AG04450 (cell line): Measurements from ENCODE around the gene VPS39. TPM values are rescaled to one million over a fixed set of nuclear protein-coding genes. Genes with fewer than 3 reads are reported as not detected.

Experiments
- CTCF ChIA-PET: fragments of 300-600, 350-600 bp; formaldehyde crosslinking; extraction: SDS; loops from one replicate; lab custom pipeline; 2022; ENCODE audit warnings: antibody characterized with exemption, inconsistent platforms; lab: Charles Lee
- POLR2A ChIA-PET: fragments of 350-600 bp; formaldehyde crosslinking; extraction: SDS; loops from one replicate; lab custom pipeline; 2021; ENCODE audit warnings: antibody characterized with exemption, inconsistent platforms; lab: Yijun Ruan, JAX
- DNase-seq: peaks from one replicate; pipeline ENCODE4 v3.0.0-alpha.2; 2011; ENCODE audit warnings: low read depth, low spot score
- H3K27ac ChIP-seq: one replicate; pipeline ENCODE4 v1.5.1; 2012; ENCODE audit warnings: low read depth, low read length, control low read depth
- H3K27me3 ChIP-seq: one replicate; pipeline ENCODE4 v1.6.0; 2012; ENCODE audit warnings: low read length; ENCODE audit not compliant: control insufficient read depth, insufficient read depth
- H3K4me3 ChIP-seq: 2 replicates; pipeline ENCODE4 v1.5.1; 2011; ENCODE audit warnings: mild to moderate bottlenecking, low read depth, low read length, control low read depth
- H3K9me3 ChIP-seq: 2 replicates; pipeline ENCODE4 v1.5.1; 2012; ENCODE audit warnings: low read length; ENCODE audit not compliant: control insufficient read depth, insufficient read depth
- polyA plus RNA-seq: library from polyadenylated mRNA; depleted of rRNA; stranded (reverse); fragments of >200 nt; gene quantifications from 2 replicates; pipeline ENCODE4 v1.2.3, GENCODE V29; 2011
- TF ChIP-seq, protein P1 (sequence below): IDR thresholded peaks from 2 replicates; pipeline ENCODE4 v1.5.1; 2011; ENCODE audit warnings: low read depth, low read length, control low read depth, inconsistent platforms

The VPS39 gene
- polyA plus RNA-seq, 1 experiment, result 69.0 TPM

DNA sequence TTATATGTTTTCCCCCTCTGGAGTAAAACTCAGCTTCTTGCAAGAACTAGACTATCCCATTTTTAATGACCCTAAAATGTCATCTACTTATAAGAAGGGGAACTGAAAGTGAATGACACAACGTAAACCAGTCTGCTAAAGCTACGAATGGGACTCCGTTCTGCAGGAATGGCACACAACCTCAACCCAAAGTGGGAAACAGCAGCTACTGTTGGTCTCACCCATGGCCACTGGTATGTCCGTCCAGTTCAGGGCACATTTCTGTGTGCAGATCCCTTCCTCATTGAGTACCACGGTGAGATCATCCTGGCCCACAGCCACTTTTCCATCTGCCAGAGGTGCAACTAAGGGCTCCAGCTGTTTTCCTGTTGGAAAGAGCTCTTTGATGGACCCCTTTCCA lies 23.8 kb downstream of the VPS39 start:
- no peak overlapping the region for H3K4me3 ChIP-seq
- ChIA-PET POLR2A (no interaction called here), CTCF (interaction anchor here (0.6 kb wide), 1 partner anchor 334 kb away, joined by 3 read pairs; no protein-coding TSS in a partner anchor)
- TF ChIP-seq, protein P1, sequence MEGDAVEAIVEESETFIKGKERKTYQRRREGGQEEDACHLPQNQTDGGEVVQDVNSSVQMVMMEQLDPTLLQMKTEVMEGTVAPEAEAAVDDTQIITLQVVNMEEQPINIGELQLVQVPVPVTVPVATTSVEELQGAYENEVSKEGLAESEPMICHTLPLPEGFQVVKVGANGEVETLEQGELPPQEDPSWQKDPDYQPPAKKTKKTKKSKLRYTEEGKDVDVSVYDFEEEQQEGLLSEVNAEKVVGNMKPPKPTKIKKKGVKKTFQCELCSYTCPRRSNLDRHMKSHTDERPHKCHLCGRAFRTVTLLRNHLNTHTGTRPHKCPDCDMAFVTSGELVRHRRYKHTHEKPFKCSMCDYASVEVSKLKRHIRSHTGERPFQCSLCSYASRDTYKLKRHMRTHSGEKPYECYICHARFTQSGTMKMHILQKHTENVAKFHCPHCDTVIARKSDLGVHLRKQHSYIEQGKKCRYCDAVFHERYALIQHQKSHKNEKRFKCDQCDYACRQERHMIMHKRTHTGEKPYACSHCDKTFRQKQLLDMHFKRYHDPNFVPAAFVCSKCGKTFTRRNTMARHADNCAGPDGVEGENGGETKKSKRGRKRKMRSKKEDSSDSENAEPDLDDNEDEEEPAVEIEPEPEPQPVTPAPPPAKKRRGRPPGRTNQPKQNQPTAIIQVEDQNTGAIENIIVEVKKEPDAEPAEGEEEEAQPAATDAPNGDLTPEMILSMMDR, result no peak
- no peak for DNase-seq
- no peak overlapping the region for H3K27ac ChIP-seq
- no peaks in the 10 kb centered on the region for H3K9me3 ChIP-seq
- H3K27me3 ChIP-seq, result no peaks in the 10 kb centered on the region

DNA sequence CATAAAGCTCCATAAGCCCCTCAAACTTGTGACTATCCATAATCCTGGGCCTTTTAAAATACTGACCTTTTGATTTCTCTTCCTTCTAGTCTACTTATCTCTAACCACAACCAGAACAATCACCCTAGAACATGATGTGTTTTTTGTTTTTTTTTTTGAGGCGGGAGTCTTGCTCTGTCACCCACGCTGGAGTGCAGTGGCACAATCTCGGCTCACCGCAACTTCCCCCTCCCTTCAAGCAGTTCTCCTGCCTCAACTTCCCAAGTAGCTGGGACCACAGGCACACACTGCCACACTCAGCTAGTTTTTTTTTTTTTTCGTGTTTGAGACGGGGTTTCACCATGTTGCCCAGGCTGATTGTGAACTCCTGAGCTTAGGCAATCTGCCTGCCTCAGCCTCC lies 25.1 kb downstream of the VPS39 start:
- Histone ChIP-seq H3K27ac (no peak overlapping the region), H3K27me3 (no peaks in the 10 kb centered on the region), H3K9me3 (no peaks in the 10 kb centered on the region), H3K4me3 (no peak overlapping the region)
- POLR2A ChIA-PET, result no interaction called here
- no peak for DNase-seq
- CTCF ChIA-PET, result interaction anchor here (0.6 kb wide), 1 partner anchor 460 kb away, joined by 4 read pairs; no protein-coding TSS in a partner anchor
- TF ChIP-seq, protein P1, result no peak

DNA sequence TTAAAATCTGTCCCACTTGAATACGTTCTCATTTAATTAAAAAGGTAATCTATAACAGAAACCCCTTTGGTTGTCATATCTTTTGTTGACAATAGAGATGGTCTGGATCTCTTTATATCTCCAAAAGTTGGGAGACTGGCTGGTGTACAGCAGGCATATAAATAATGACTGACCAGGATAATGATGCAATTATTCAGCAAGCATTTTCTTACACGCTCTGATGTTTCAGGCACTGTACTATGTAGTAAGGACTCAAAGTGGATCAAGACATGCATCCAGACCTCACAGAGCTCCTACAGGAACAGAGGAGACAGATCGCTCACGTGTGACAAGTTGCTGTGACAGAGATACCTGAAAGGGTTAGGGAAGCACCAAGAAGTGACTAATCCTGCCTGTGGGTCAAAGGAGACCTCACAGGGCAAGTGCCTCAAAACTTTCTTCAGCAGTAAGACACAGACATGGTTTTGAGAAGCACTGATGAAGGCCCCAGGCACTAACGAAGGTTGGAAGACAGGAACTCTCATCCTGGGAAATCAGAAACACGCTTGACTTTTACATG lies 25.7 kb downstream of the VPS39 start:
- no peaks in the 10 kb centered on the region for H3K9me3 ChIP-seq
- CTCF ChIA-PET, result interaction anchor here (0.6 kb wide), 1 partner anchor 460 kb away, joined by 4 read pairs; no protein-coding TSS in a partner anchor
- POLR2A ChIA-PET, result no interaction called here
- no peak for DNase-seq
- TF ChIP-seq, protein P1, result no peak
- H3K27ac ChIP-seq, result no peak overlapping the region
- H3K4me3 ChIP-seq, result no peak overlapping the region
- H3K27me3 ChIP-seq, result no peaks in the 10 kb centered on the region

DNA sequence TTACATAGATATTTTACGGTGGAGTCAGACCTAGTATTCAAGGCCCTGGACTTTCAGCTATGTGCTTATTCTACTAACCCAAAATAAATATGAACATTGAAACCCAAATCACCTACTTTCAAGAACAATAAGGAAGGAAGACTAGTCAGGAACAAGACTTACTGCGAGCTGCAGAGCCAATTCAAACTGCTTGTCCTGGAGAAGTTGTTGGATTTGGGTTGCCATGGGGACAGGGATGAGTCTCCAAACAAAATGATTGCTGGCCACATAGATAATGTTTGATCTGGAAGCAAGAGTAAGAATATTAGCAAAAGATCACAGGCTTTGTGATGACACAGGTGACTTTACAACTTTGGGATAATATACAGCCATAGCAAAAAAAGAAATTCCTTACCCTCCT lies 30.0 kb downstream of the VPS39 start:
- no peaks in the 10 kb centered on the region for H3K9me3 ChIP-seq
- H3K27me3 ChIP-seq, result no peaks in the 10 kb centered on the region
- POLR2A ChIA-PET, result no interaction called here
- TF ChIP-seq, protein P1, result no peak
- DNase-seq, result no peak
- no peak overlapping the region for H3K4me3 ChIP-seq
- H3K27ac ChIP-seq, result no peak overlapping the region
- CTCF ChIA-PET, result no interaction called here

DNA sequence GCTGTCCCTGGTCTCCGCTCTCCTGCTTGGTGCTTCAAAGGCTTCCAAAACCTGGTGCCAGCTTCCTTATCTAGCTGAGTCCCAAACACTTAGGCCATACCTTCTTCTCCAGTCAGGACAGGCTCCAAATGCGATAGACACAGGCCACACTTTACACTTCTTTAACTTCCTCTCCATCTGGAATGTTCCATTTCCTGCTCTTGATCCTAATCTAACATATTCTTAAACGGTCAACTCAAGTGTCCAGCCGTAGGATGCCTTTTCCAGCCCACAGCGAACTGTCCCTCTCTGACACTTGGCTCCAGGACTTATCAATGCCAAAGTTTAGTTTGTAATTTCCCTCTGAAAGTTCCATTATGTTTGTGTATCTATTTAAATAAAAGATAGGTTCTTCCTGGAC lies 32.4 kb downstream of the VPS39 start:
- CTCF ChIA-PET, result no interaction called here
- Histone ChIP-seq H3K27me3 (no peaks in the 10 kb centered on the region), H3K9me3 (no peaks in the 10 kb centered on the region), H3K4me3 (no peak overlapping the region), H3K27ac (no peak overlapping the region)
- no peak for DNase-seq
- TF ChIP-seq, protein P1, result no peak
- POLR2A ChIA-PET, result interaction anchor here (0.7 kb wide), 1 partner anchor 31 kb away, joined by 3 read pairs; no protein-coding TSS in a partner anchor
